Mesenchymal stem cell (in vitro differentiated cells and primary cell): ENCODE results near the gene INTS2.
"Not testable (repeated sequence)": the region's sequence is repeated elsewhere in the genome, so short reads cannot be mapped to it uniquely, and the experiment has no call there.

Source experiments
- DNase-seq: peaks from one replicate; pipeline ENCODE4 v3.0.0-alpha.2; 2013
- H2AFZ ChIP-seq: one replicate; pipeline ENCODE4 v1.6.1; 2013; ENCODE audit warnings: low read depth, mild to moderate bottlenecking, control low read depth, inconsistent platforms, low read length, moderate library complexity
- H2AK5ac ChIP-seq: 2 replicates; pipeline ENCODE4 v1.6.1; 2013; ENCODE audit warnings: low read length, moderate library complexity, mild to moderate bottlenecking, inconsistent platforms; ENCODE audit not compliant: severe bottlenecking
- H2BK120ac ChIP-seq: one replicate; pipeline ENCODE4 v1.6.1; 2013; ENCODE audit warnings: low read depth, mild to moderate bottlenecking, inconsistent platforms, low read length, moderate library complexity
- H2BK12ac ChIP-seq, 2 experiments: one replicate each; pipeline ENCODE4 v1.6.1; 2013; ENCODE audit warnings: inconsistent platforms in 2 of 2, low read length in 2 of 2, mild to moderate bottlenecking in 2 of 2, moderate library complexity in 2 of 2, control low read depth in 1 of 2
- H2BK15ac ChIP-seq: one replicate; pipeline ENCODE4 v1.6.1; 2013; ENCODE audit warnings: mild to moderate bottlenecking, low read depth, inconsistent platforms; ENCODE audit not compliant: poor library complexity, severe bottlenecking
- H2BK5ac ChIP-seq: 2 replicates; pipeline ENCODE4 v1.6.1; 2013; ENCODE audit warnings: low read depth, mild to moderate bottlenecking, low read length, control low read depth, inconsistent platforms; ENCODE audit not compliant: poor library complexity, severe bottlenecking
- H3K14ac ChIP-seq, 2 experiments: one replicate each; pipeline ENCODE4 v1.6.1; 2013; ENCODE audit warnings: inconsistent platforms in 2 of 2, low read length in 2 of 2, control low read depth in 1 of 2, mild to moderate bottlenecking in 1 of 2, moderate library complexity in 1 of 2
- H3K18ac ChIP-seq, 2 experiments: one replicate each; pipeline ENCODE4 v1.6.1; 2013; ENCODE audit warnings: inconsistent platforms in 2 of 2, low read length in 2 of 2, control low read depth in 1 of 2, low read depth in 1 of 2, mild to moderate bottlenecking in 1 of 2
- H3K23ac ChIP-seq, 2 experiments: one replicate each; pipeline ENCODE4 v1.6.1; 2013; ENCODE audit warnings: inconsistent platforms in 2 of 2, low read length in 2 of 2, mild to moderate bottlenecking in 2 of 2, moderate library complexity in 2 of 2, control low read depth in 1 of 2
- H3K27ac ChIP-seq: 2 replicates; pipeline ENCODE4 v1.5.1; 2013; ENCODE audit warnings: mild to moderate bottlenecking, moderate library complexity, low read length, control low read depth, inconsistent platforms; ENCODE audit not compliant: poor library complexity, severe bottlenecking
- H3K27me3 ChIP-seq, 2 experiments: 2 replicates each; pipeline versions ENCODE4 v1.6.1 to v1.7.0; 2013; ENCODE audit warnings: low read length in 2 of 2, mild to moderate bottlenecking in 2 of 2, moderate library complexity in 2 of 2, control low read depth in 1 of 2, inconsistent platforms in 1 of 2; ENCODE audit not compliant: control insufficient read depth in 1 of 2, insufficient read depth in 1 of 2
- H3K36me3 ChIP-seq, 2 experiments: 2 replicates each; pipeline versions ENCODE4 v1.6.1 to v1.7.0; 2013; ENCODE audit warnings: low read length in 2 of 2, control low read depth in 1 of 2, inconsistent platforms in 1 of 2, low read depth in 1 of 2, mild to moderate bottlenecking in 1 of 2; ENCODE audit not compliant: insufficient read depth in 2 of 2, control insufficient read depth in 1 of 2
- H3K4ac ChIP-seq, 2 experiments: one replicate each; pipeline ENCODE4 v1.6.1; 2013; ENCODE audit warnings: inconsistent platforms in 2 of 2, low read length in 2 of 2, mild to moderate bottlenecking in 2 of 2, moderate library complexity in 2 of 2, control low read depth in 1 of 2, low read depth in 1 of 2
- H3K4me1 ChIP-seq: 2 replicates; pipeline ENCODE4 v1.6.1; 2013; ENCODE audit warnings: low read depth, low read length, control low read depth; ENCODE audit not compliant: control insufficient read depth, insufficient read depth
- H3K4me2 ChIP-seq: 2 replicates; pipeline ENCODE4 v1.6.1; 2013; ENCODE audit warnings: low read length, mild to moderate bottlenecking, inconsistent platforms; ENCODE audit not compliant: poor library complexity, severe bottlenecking
- H3K4me3 ChIP-seq, 2 experiments: 2 replicates each; pipeline versions ENCODE4 v1.5.1 to v1.7.0; 2013; ENCODE audit warnings: low read length in 2 of 2, mild to moderate bottlenecking in 2 of 2, control low read depth in 1 of 2, low read depth in 1 of 2; ENCODE audit not compliant: insufficient read depth in 1 of 2
- H3K79me1 ChIP-seq: replicated peaks from 2 replicates; pipeline ENCODE4 v1.6.1; 2013; ENCODE audit warnings: mild to moderate bottlenecking, control low read depth, low read length, inconsistent platforms; ENCODE audit not compliant: poor library complexity, severe bottlenecking
- H3K9ac ChIP-seq: 2 replicates; pipeline ENCODE4 v1.7.0; 2013; ENCODE audit warnings: mild to moderate bottlenecking, low read length, moderate library complexity
- H3K9me3 ChIP-seq: 2 replicates; pipeline ENCODE4 v1.7.0; 2013; ENCODE audit warnings: mild to moderate bottlenecking, low read length; ENCODE audit not compliant: control insufficient read depth
- H4K8ac ChIP-seq: one replicate; pipeline ENCODE4 v1.6.1; 2013; ENCODE audit warnings: inconsistent platforms, mild to moderate bottlenecking, low read length, moderate library complexity
- H4K91ac ChIP-seq: one replicate; pipeline ENCODE4 v1.6.1; 2013; ENCODE audit warnings: mild to moderate bottlenecking, low read length, inconsistent platforms
- WGBS: methylation state at CpG from one replicate; pipeline ENCODE4 v1.1.7; 2013; ENCODE audit warnings: mixed read lengths; 5-methylcytosine and 5-hydroxymethylcytosine counted together

Gene INTS2

DNA sequence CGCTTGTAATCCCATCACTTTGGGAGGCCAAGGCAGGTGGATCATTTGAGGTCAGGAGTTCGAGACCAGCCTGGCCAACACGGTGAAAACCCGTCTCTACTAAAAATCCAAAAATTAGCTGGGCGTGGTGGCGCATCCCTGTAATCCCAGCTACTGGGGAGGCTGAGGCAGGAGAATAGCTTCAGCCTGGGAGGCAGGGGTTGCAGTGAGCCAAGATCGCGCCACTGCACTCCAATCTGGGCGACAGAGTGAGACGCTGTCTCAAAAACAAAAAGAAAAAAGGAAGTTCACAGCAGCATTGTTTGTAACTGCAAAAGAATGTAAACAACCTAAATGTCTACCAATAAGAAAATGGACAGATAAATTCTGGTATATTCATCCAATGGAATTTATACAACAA lies 67.4 kb downstream of the INTS2 start:
- not testable (repeated sequence) for H3K4me2 ChIP-seq, H3K4ac ChIP-seq, H3K27ac ChIP-seq, H3K14ac ChIP-seq, H3K23ac ChIP-seq, H2BK120ac ChIP-seq, H2AFZ ChIP-seq, H2BK5ac ChIP-seq, H2BK15ac ChIP-seq, H3K36me3 ChIP-seq, H2BK12ac ChIP-seq, H4K91ac ChIP-seq, H4K8ac ChIP-seq, H3K18ac ChIP-seq, H2AK5ac ChIP-seq, H3K79me1 ChIP-seq, H3K9ac ChIP-seq, H3K4me1 ChIP-seq, H3K9me3 ChIP-seq, H3K27me3 ChIP-seq, H3K4me3 ChIP-seq
- 95% methylated on average over 9 of the region's 10 CpGs for WGBS
- DNase-seq, result peak; percentile 18

DNA sequence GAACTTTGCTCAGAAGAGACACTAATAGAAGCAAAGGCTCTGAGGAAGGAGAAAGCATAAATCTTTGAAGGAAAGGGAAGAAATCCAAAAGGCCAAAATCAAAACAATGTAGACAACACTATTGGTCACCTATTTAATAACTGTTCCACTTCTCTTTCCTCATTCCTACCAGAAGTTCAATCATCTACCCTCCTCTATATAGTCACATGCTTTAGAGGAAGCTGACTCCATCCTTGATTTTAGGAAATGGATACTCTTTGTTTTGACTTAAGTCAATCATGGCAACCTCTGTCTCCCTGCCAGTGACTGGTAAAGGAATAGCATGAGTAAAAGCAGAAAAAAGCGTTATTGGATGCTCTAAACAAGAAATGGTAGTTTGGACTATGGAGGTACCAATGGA lies 71.7 kb downstream of the INTS2 start:
- Histone ChIP-seq H4K8ac (no peak overlapping the region), H3K4me1 (peaks cover 3% of the 10 kb centered on the region), H3K18ac (no peak overlapping the region), H3K27ac (no peak overlapping the region), H2BK5ac (no peak overlapping the region), H3K36me3 (no peaks in the 10 kb centered on the region), H3K9ac (no peak overlapping the region), H3K79me1 (peaks cover 12% of the 10 kb centered on the region), H3K9me3 (no peaks in the 10 kb centered on the region), H2BK15ac (no peak overlapping the region), H3K27me3 (no peaks in the 10 kb centered on the region), H2AK5ac (no peak overlapping the region), H4K91ac (no peak overlapping the region), H3K4me3 (no peak overlapping the region), H3K23ac (no peak overlapping the region), H3K4me2 (no peak overlapping the region), H2BK12ac (no peak overlapping the region), H3K4ac (no peak overlapping the region), H3K14ac (no peak overlapping the region), H2BK120ac (no peak overlapping the region), H2AFZ (no peak overlapping the region)
- no peak for DNase-seq
- WGBS, result 100% methylated on average over 1 of the region's 1 CpG

DNA sequence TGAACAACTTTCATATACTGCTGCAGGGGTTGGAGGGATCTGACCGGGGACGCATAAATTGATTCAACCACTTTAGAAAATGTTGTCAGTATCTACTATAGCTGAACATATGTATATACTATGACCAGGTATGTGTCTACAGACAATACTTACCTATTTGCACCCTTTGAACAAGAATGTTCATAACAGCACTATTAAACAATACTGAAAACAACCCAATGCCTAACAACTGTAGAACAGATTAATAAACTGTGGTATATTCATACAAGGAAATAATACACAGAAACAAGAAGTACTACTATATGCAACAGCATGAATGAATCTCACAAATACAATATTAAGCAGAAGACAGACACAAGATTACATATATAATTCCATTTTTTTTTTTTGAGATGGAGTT lies 74.9 kb downstream of the INTS2 start:
- Histone ChIP-seq H3K14ac (no peak overlapping the region), H2AFZ (no peak overlapping the region), H3K4me2 (no peak overlapping the region), H3K27me3 (no peaks in the 10 kb centered on the region), H3K36me3 (no peaks in the 10 kb centered on the region), H3K4ac (no peak overlapping the region), H3K4me3 (no peak overlapping the region), H3K27ac (no peak overlapping the region), H2BK12ac (no peak overlapping the region), H3K18ac (no peak overlapping the region), H2BK15ac (no peak overlapping the region), H3K9ac (no peak overlapping the region), H3K9me3 (no peaks in the 10 kb centered on the region), H3K23ac (no peak overlapping the region), H3K4me1 (no peaks in the 10 kb centered on the region), H2AK5ac (no peak overlapping the region), H2BK5ac (no peak overlapping the region), H3K79me1 (peaks cover 10% of the 10 kb centered on the region), H4K91ac (no peak overlapping the region), H2BK120ac (no peak overlapping the region), H4K8ac (no peak overlapping the region)
- no peak for DNase-seq
- WGBS, result no CpG with 5 or more reads among the region's 2 CpGs

DNA sequence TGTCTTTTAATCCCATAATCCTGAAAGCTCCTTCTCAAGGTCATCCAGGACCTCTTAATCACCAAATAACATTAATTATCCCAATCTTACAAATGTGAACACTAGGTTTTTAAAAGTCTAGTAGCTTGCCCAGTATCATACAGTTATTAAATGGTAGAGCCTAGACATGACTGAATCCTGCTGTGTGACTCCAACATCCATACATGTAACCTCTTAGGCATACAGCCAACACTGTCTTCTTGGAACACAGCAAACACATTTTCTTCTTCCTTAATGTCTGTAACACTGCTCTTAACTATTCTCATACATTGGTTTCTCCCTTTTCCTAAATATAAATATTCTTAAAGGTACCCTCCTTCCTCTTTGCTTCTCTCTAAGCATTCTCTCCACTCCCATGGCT lies 78.1 kb downstream of the INTS2 start:
- Histone ChIP-seq H2AK5ac (no peak overlapping the region), H3K14ac (no peak overlapping the region), H3K4me1 (no peaks in the 10 kb centered on the region), H2BK120ac (no peak overlapping the region), H3K79me1 (peaks cover 9% of the 10 kb centered on the region), H2BK5ac (no peak overlapping the region), H4K8ac (no peak overlapping the region), H3K4me3 (no peak overlapping the region), H3K23ac (no peak overlapping the region), H2BK12ac (no peak overlapping the region), H4K91ac (no peak overlapping the region), H3K4ac (no peak overlapping the region), H2BK15ac (no peak overlapping the region), H3K36me3 (no peaks in the 10 kb centered on the region), H3K27me3 (no peaks in the 10 kb centered on the region), H3K9ac (no peak overlapping the region), H3K4me2 (no peak overlapping the region), H2AFZ (no peak overlapping the region), H3K27ac (no peak overlapping the region), H3K9me3 (no peaks in the 10 kb centered on the region), H3K18ac (no peak overlapping the region)
- no peak for DNase-seq
